OCI-LY3 (cell line): Measurements from ENCODE around the gene AURKA.

ENCODE experiments used
- H2AFZ ChIP-seq: fragments of 200-600, 300-600 bp; shearing (Covaris generic); 2 replicates; pipeline ENCODE4 v1.6.0; 2014; ENCODE audit warnings: antibody characterized with exemption, low read depth, low read length
- H3K27ac ChIP-seq: fragments of 200-600, 300-600 bp; sonication (generic); 2 replicates; pipeline ENCODE4 v1.5.1; 2014; ENCODE audit warnings: mild to moderate bottlenecking, low read length, moderate library complexity, mixed read lengths
- H3K27me3 ChIP-seq: fragments of 200-600, 300-600 bp; sonication (generic); 2 replicates; pipeline ENCODE4 v1.6.1; 2014; ENCODE audit warnings: low read depth, low read length, mixed read lengths
- H3K36me3 ChIP-seq: fragments of 200-600, 300-600 bp; sonication (generic); replicated peaks from 2 replicates; pipeline ENCODE3; 2014; ENCODE audit warnings: low read depth, low read length, mixed read lengths
- H3K4me1 ChIP-seq: fragments of 300-600, 200-600 bp; sonication (generic); 2 replicates; pipeline ENCODE4 v1.6.1; 2014; ENCODE audit warnings: low read length, mixed read lengths
- H3K4me2 ChIP-seq: fragments of 200-600, 300-600 bp; sonication (generic); 2 replicates; pipeline ENCODE4 v1.6.1; 2014; ENCODE audit warnings: low read length, mixed read lengths
- H3K4me3 ChIP-seq: fragments of 300-600, 200-600 bp; sonication (generic); 2 replicates; pipeline ENCODE4 v1.5.1; 2014; ENCODE audit warnings: antibody characterized with exemption, mild to moderate bottlenecking, low read length, moderate library complexity
- H3K79me2 ChIP-seq: fragments of 300-600, 200-600 bp; shearing (Covaris generic); 2 replicates; pipeline ENCODE4 v1.6.1; 2014; ENCODE audit warnings: mild to moderate bottlenecking, low read length, mixed read lengths
- H3K9ac ChIP-seq: fragments of 300-600, 200-600 bp; shearing (Covaris generic); 2 replicates; pipeline ENCODE4 v1.6.0; 2014; ENCODE audit warnings: mild to moderate bottlenecking, low read length, moderate library complexity
- H3K9me3 ChIP-seq: fragments of 200-600, 300-600 bp; shearing (Covaris generic); 2 replicates; pipeline ENCODE4 v1.6.1; 2014; ENCODE audit warnings: low read length, mixed read lengths; ENCODE audit not compliant: insufficient read depth
- H4K20me1 ChIP-seq: fragments of 200-600, 300-600 bp; sonication (generic); 2 replicates; pipeline ENCODE4 v1.6.1; 2016; ENCODE audit warnings: low read length, mixed read lengths; ENCODE audit not compliant: insufficient read depth
- EZH2phosphoT487 ChIP-seq: fragments of 200-600 bp; shearing (Covaris generic); IDR thresholded peaks from 2 replicates; pipeline ENCODE4 v1.6.1; 2018; ENCODE audit warnings: antibody characterized with exemption, mixed run types, low read depth
- TF ChIP-seq, protein P1 (sequence below): fragments of 200-600, 300-600 bp; sonication (generic); IDR thresholded peaks from 2 replicates; pipeline ENCODE4 v1.5.1; 2014; ENCODE audit warnings: antibody characterized with exemption, low read length, low read depth

Gene AURKA

DNA sequence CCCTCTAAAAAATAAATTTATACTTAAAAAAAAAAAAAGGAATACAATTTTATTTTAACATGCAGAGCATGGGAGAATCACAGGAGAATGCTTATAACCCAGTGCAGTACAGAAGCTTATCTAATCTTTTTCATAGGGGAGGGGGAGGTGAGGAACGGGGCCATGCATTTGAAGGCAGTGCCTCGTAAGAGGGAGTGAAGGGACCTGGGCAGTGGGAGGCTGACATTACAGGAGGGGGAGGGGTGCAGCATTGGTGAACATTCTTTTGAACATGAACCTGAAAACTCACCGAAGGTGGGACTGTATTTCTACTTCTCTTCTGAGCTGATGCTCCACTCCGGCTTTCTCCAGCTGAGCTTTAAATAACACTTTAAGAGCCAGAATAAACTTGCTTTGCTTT, 9.3 kb downstream of the AURKA start:
- Histone ChIP-seq H3K27me3 (no peaks in the 10 kb centered on the region), H3K9ac (no peak overlapping the region), H3K79me2 (peaks cover 88% of the 10 kb centered on the region), H2AFZ (no peak overlapping the region), H4K20me1 (peaks cover 49% of the 10 kb centered on the region), H3K27ac (no peak overlapping the region), H3K4me3 (no peak overlapping the region), H3K9me3 (no peaks in the 10 kb centered on the region), H3K4me1 (no peaks in the 10 kb centered on the region), H3K4me2 (no peak overlapping the region), H3K36me3 (peaks cover 83% of the 10 kb centered on the region)
- TF ChIP-seq EZH2phosphoT487: no peak
- TF ChIP-seq, protein P1, sequence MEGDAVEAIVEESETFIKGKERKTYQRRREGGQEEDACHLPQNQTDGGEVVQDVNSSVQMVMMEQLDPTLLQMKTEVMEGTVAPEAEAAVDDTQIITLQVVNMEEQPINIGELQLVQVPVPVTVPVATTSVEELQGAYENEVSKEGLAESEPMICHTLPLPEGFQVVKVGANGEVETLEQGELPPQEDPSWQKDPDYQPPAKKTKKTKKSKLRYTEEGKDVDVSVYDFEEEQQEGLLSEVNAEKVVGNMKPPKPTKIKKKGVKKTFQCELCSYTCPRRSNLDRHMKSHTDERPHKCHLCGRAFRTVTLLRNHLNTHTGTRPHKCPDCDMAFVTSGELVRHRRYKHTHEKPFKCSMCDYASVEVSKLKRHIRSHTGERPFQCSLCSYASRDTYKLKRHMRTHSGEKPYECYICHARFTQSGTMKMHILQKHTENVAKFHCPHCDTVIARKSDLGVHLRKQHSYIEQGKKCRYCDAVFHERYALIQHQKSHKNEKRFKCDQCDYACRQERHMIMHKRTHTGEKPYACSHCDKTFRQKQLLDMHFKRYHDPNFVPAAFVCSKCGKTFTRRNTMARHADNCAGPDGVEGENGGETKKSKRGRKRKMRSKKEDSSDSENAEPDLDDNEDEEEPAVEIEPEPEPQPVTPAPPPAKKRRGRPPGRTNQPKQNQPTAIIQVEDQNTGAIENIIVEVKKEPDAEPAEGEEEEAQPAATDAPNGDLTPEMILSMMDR: no peak

DNA sequence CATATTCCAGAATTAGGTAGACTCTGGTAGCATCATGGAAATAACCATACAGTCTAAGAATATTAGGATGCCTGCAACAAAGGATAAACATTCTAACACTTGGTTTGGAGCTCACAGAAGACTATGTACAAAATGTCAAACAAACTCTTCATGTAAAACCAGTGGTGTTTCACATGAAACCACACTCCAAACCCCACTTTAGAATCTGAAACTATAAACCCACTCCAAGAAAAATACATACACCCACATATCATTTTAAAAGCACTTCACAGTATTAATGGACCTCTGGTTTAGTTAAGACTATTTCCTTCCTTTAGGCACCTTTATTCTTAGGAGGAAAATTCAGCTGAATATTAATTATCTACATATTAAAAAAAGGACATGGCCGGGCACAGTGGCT, 10.5 kb downstream of the AURKA start:
- H3K79me2 ChIP-seq: peaks cover 89% of the 10 kb centered on the region
- no peak for TF ChIP-seq EZH2phosphoT487
- TF ChIP-seq, protein P1: no peak
- no peak overlapping the region for H3K4me2 ChIP-seq

GRCh38 chr20:56380375-56380774, 11.6 kb downstream of the AURKA start:
- H3K79me2 ChIP-seq: peaks cover 89% of the 10 kb centered on the region
- no peak overlapping the region for H3K27ac ChIP-seq
- no peaks in the 10 kb centered on the region for H3K4me1 ChIP-seq
- H3K27me3 ChIP-seq: no peaks in the 10 kb centered on the region
- no peak overlapping the region for H2AFZ ChIP-seq
- H3K36me3 ChIP-seq: peaks cover 79% of the 10 kb centered on the region
- TF ChIP-seq, protein P1: no peak
- TF ChIP-seq EZH2phosphoT487: no peak
- no peaks in the 10 kb centered on the region for H3K9me3 ChIP-seq
- no peak overlapping the region for H3K9ac ChIP-seq
- no peak overlapping the region for H3K4me2 ChIP-seq
- H3K4me3 ChIP-seq: no peak overlapping the region
- H4K20me1 ChIP-seq: peaks cover 56% of the 10 kb centered on the region

More for the DNA sequence above, 10.5 kb downstream of the AURKA start:
- Histone ChIP-seq H3K9ac (no peak overlapping the region), H2AFZ (no peak overlapping the region), H3K4me3 (no peak overlapping the region), H3K4me1 (no peaks in the 10 kb centered on the region), H3K9me3 (no peaks in the 10 kb centered on the region), H3K36me3 (peaks cover 77% of the 10 kb centered on the region), H3K27ac (no peak overlapping the region), H4K20me1 (peaks cover 50% of the 10 kb centered on the region), H3K27me3 (no peaks in the 10 kb centered on the region)

DNA sequence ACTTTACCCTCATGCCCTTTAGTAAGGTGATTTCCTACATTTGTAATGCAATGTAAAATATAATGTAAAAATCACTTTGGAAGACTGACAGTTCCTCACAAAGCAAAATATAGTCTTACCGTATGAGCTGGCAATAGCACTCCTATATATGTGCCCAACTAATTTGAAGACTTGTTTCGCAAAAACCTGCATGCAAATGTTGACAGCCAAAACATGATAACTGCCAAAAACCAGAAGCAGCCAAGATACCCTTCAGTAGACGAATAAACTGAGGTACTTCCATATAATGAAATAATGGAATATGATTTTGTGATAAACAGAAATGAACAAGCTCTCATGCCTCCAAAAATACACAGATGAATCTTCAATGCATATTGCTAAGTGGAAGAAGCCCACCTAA, 13.6 kb downstream of the AURKA start:
- H3K79me2 ChIP-seq: peaks cover 89% of the 10 kb centered on the region
- H3K9me3 ChIP-seq: no peaks in the 10 kb centered on the region
- no peak overlapping the region for H3K27ac ChIP-seq
- no peak overlapping the region for H3K4me2 ChIP-seq
- H3K9ac ChIP-seq: no peak overlapping the region
- TF ChIP-seq EZH2phosphoT487: no peak
- TF ChIP-seq, protein P1: no peak
- peaks cover 53% of the 10 kb centered on the region for H4K20me1 ChIP-seq
- H3K36me3 ChIP-seq: peaks cover 74% of the 10 kb centered on the region
- H2AFZ ChIP-seq: no peak overlapping the region
- H3K4me3 ChIP-seq: no peak overlapping the region
- no peaks in the 10 kb centered on the region for H3K27me3 ChIP-seq
- no peaks in the 10 kb centered on the region for H3K4me1 ChIP-seq
